A673 (cell line): ENCODE data around the gene VPS35.

ENCODE experiments used
- CTCF ChIP-seq: fragments of 300-800, 200-600 bp; sonication (generic); conservative IDR thresholded peaks from 2 replicates; pipeline ENCODE4 v1.5.1; 2017; ENCODE audit warnings: low read depth, mild to moderate bottlenecking, antibody characterized with exemption, low read length, moderate library complexity, mixed read lengths
- EZH2 ChIP-seq: fragments of 200-600 bp; sonication (generic); IDR thresholded peaks from 2 replicates; pipeline ENCODE4 v1.6.1; 2017; ENCODE audit warnings: borderline replicate concordance, low read depth, mild to moderate bottlenecking, mixed read lengths, antibody characterized with exemption, low read length; ENCODE audit not compliant: poor library complexity, severe bottlenecking

- TF ChIP-seq CTCF: no peak
- TF ChIP-seq EZH2: no peak
These were observed 29.2 kb upstream of the VPS35 start for GRCh38 chr16:46718214-46718613.
